Prostate gland (tissue), 2 donors: Measurements from ENCODE around the gene RNF26. TPM values are rescaled to one million over a fixed set of nuclear protein-coding genes. Genes with fewer than 3 reads are reported as not detected.

ENCODE experiments used
- DNase-seq: peaks from one replicate; pipeline ENCODE4 v3.0.0-alpha.2; 2019; ENCODE audit warnings: low spot score
- H3K27ac ChIP-seq, 2 donors: fragments of 200-600 bp; sonication (generic); 2 replicates each; pipeline ENCODE4 v1.5.1; 2017 to 2019
- H3K27me3 ChIP-seq: fragments of 200-600 bp; sonication (generic); replicated peaks from 2 replicates; pipeline ENCODE4 v1.5.1; 2019; ENCODE audit not compliant: insufficient read depth
- H3K36me3 ChIP-seq, 2 donors: fragments of 200-600 bp; sonication (generic); 1 replicate in 1 of 2; 2 replicates in 1 of 2; pipeline versions ENCODE4 v1.5.1 to v1.8.1; 2017 to 2019
- H3K4me1 ChIP-seq: fragments of 200-600 bp; sonication (generic); replicated peaks from 2 replicates; pipeline ENCODE4 v1.5.1; 2019
- H3K4me3 ChIP-seq, 2 donors: fragments of 200-600 bp; sonication (generic); 2 replicates each; pipeline ENCODE4 v1.5.1; 2017 to 2019
- H3K9me3 ChIP-seq: fragments of 200-600 bp; sonication (generic); 2 replicates; pipeline ENCODE4 v1.5.1; 2017
- POLR2A ChIP-seq: fragments of 450-650 bp; IDR thresholded peaks from one replicate; pipeline ENCODE4 v1.6.1; 2016; ENCODE audit warnings: antibody characterized with exemption, mild to moderate bottlenecking
- POLR2AphosphoS5 ChIP-seq: sonication (generic); formaldehyde crosslinking; IDR thresholded peaks from one replicate; pipeline ENCODE4 v1.6.1; 2017; ENCODE audit warnings: antibody characterized with exemption
- WGBS: methylation state at CpG from one replicate; pipeline ENCODE4 v1.1.5; 2018; 5-methylcytosine and 5-hydroxymethylcytosine counted together
- intact Hi-C: fragments of 100-400 bp; cut with DNase I; formaldehyde crosslinking; loops from one replicate; pipeline ENCODE4 v1.14.2; 2022
- total RNA-seq, 2 donors: library from RNA; depleted of rRNA; stranded (reverse); fragments of >200 nt; gene quantifications; one replicate each; pipeline ENCODE4 v1.1.0, GENCODE V29; 2016
- TF ChIP-seq, protein P1 (sequence below), 4 experiments: fragments of 200-600 bp in 2 of 4; fragments of 450-650 bp in 2 of 4; sonication (generic) in 2 of 4; IDR thresholded peaks; 1 replicate in 3 of 4; 2 replicates in 1 of 4; pipeline ENCODE4 v1.5.1; 2016 to 2019; ENCODE audit warnings: antibody characterized with exemption in 4 of 4, mild to moderate bottlenecking in 2 of 4, moderate library complexity in 2 of 4

The RNF26 gene
- total RNA-seq, 2 donors from 2014 or later = 17.6 to 34.2 TPM

DNA sequence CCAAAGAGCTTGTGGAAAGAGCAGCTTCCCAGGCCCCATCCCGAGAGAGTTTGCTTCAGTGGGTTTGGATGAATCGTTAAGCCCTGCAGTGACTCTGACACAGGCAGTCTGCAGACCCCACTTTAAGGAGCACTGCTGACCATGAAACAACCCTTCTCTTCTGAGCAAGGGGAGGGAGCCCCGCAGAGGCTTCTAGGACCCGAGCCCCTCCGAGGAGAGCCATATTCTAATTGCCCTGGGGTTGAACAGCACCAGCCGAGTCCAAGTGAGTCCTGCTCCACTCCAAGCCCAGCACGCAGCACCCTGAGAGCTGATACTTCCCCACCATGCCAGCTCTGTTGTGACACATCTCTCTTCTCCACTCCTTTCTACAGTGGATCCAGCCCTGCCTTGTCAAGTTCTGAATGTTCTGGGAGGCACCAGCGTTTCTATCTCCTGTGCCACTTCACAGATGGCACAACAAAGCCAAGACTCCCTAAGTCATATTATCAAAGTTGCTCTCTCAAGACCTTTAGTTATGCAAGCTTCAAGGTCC is 36.8 kb downstream of the RNF26 start:
- peaks cover 8% of the 10 kb centered on the region for H3K4me1 ChIP-seq
- no peak for DNase-seq
- no peaks in the 10 kb centered on the region for H3K27me3 ChIP-seq
- no peak overlapping the region for H3K4me3 ChIP-seq
- H3K36me3 ChIP-seq = no peaks in the 10 kb centered on the region
- intact Hi-C loops = loop anchor here (10.0 kb wide), 1 partner anchor 364 kb away; no protein-coding TSS in a partner anchor
- peak overlapping the region in 1 of 2 donors; percentile 7 for H3K27ac ChIP-seq
- 69% methylated on average over 8 of the region's 8 CpGs for WGBS
- TF ChIP-seq, protein P1, sequence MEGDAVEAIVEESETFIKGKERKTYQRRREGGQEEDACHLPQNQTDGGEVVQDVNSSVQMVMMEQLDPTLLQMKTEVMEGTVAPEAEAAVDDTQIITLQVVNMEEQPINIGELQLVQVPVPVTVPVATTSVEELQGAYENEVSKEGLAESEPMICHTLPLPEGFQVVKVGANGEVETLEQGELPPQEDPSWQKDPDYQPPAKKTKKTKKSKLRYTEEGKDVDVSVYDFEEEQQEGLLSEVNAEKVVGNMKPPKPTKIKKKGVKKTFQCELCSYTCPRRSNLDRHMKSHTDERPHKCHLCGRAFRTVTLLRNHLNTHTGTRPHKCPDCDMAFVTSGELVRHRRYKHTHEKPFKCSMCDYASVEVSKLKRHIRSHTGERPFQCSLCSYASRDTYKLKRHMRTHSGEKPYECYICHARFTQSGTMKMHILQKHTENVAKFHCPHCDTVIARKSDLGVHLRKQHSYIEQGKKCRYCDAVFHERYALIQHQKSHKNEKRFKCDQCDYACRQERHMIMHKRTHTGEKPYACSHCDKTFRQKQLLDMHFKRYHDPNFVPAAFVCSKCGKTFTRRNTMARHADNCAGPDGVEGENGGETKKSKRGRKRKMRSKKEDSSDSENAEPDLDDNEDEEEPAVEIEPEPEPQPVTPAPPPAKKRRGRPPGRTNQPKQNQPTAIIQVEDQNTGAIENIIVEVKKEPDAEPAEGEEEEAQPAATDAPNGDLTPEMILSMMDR (IDR thresholded peaks at IDR 0.05) = no peak
- TF ChIP-seq POLR2A = no peak
- TF ChIP-seq POLR2AphosphoS5 = no peak
- H3K9me3 ChIP-seq = no peaks in the 10 kb centered on the region

DNA sequence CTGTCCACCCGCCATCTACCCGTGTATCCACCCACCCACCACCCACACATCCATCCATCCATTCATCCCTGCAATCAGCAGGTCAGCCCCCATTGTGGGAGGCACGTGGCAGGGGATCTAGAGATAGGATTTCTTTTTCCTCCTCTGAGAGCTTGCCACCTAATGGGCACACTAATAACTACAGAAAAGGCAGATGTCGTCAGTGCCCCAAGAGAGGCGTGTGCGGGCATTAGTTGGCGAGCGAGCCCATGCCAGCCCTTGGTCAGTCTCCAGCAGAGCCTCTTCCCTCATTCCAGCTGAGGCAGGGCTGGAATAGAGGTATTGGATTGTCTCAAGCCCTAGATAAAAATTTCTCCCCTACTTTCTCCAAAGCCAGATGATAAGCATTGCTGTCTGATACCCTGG is 37.5 kb downstream of the RNF26 start:
- H3K4me3 ChIP-seq = no peak overlapping the region
- peak overlapping the region in 1 of 2 donors; percentile 7 for H3K27ac ChIP-seq
- TF ChIP-seq, protein P1 (IDR thresholded peaks at IDR 0.05) = peak in 2 of 4 experiments; percentile 43 to 49
- TF ChIP-seq POLR2AphosphoS5 (no peak), POLR2A (no peak)
- DNase-seq = no peak
- 48% methylated on average over 8 of the region's 8 CpGs for WGBS
- intact Hi-C loops = loop anchor here (10.0 kb wide), 1 partner anchor 363 kb away; no protein-coding TSS in a partner anchor
- H3K9me3 ChIP-seq = no peaks in the 10 kb centered on the region
- H3K36me3 ChIP-seq = no peaks in the 10 kb centered on the region
- H3K4me1 ChIP-seq = peaks cover 12% of the 10 kb centered on the region
- H3K27me3 ChIP-seq = no peaks in the 10 kb centered on the region

DNA sequence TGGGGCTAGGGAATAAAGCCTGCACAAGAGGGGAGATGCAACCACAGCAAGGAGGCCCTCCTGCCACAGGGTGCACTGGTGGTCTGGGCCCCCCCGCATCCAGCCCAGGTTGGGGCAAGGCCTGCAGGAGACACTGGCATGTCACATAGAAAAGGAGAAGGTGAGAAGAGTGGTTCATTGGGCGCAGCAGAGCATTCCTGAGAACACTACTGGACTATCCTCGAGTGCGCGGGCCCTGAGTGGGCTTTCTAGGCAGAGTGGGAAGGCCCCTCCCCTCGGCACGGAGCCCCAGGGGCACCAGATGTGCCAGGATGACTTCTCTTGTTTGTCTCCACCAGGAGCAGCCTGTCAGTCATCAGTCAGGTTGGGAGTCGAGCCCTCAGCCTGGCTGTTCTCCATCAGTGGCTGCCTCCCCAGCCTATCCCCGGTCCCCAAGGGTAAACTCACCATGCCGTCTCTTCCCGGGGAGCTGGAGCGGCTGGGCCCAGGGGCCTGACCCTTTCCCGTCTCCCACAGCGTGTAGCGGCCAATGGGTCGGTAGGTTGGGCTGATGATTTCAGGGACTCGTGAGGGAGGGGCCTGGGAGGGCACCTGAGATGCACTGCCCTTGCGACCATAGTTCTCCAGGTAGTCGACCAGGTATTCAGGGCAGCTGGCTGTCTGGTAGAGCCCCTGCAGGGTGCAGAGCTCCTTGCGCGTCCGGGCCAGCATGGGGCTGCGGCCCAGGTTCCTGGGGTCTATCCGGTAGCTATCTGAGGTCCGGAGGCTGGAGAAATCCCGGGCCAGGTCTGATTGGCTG is 38.1 kb downstream of the RNF26 start:
- DNase-seq = no peak
- intact Hi-C loops = loop anchor here (10.0 kb wide), 1 partner anchor 362 kb away; no protein-coding TSS in a partner anchor

DNA sequence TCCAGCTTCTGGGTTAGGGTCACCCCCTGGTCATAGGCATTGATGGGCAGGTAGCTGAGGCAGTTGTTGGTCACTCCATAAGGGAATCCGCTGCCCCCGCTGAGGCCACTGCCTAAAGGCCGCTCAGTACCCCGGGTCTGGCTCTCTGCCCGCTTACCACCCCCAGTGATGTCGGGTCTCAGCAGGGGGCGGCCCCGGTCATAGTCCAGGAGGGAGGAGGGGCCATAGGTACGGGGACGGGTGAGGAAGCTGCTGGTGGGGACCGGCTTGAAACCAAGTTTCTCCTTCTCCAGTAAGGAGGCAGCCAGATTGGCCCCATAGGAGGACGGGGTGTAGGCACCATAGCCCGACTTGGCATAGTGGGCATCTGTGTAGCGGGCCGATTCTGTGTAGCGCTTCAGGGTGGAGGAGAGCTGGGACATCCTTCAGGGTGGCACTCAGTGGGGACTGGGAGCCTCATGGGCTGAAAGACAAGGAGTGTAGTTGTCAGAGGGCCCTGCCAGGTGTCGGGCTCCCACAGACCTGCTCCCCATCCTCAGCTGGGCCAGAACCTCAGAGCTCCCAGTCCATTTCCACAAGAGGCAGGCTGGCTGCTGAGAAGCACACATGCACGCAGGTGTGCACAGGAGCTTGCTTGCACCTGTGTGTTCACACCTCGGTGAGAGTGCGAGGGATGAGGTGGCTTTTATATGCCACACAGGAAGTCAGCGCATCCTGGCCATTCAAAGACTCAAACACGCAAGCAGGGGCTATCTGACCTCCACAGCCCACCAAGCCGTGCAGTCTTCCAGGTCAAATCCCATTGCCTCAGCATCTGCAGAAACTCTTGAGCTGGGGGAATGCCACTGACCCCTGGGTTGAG is 39.0 kb downstream of the RNF26 start:
- Histone ChIP-seq H3K36me3 (no peaks in the 10 kb centered on the region), H3K9me3 (no peaks in the 10 kb centered on the region), H3K4me3 (no peak overlapping the region), H3K27ac (no peak overlapping the region), H3K4me1 (peaks cover 12% of the 10 kb centered on the region), H3K27me3 (no peaks in the 10 kb centered on the region)
- no peak for TF ChIP-seq POLR2AphosphoS5
- no peak for TF ChIP-seq POLR2A
- TF ChIP-seq, protein P1 (IDR thresholded peaks at IDR 0.05) = no peak
- no peak for DNase-seq
- 82% methylated on average over 23 of the region's 23 CpGs for WGBS
- intact Hi-C loops = loop anchor here (10.0 kb wide), 1 partner anchor 362 kb away; no protein-coding TSS in a partner anchor

More for the DNA sequence above, 38.1 kb downstream of the RNF26 start:
- Histone ChIP-seq H3K9me3 (no peaks in the 10 kb centered on the region), H3K27me3 (no peaks in the 10 kb centered on the region), H3K4me3 (no peak overlapping the region), H3K27ac (no peak overlapping the region), H3K36me3 (no peaks in the 10 kb centered on the region), H3K4me1 (peaks cover 12% of the 10 kb centered on the region)
- WGBS = 92% methylated on average over 26 of the region's 26 CpGs
- TF ChIP-seq, protein P1 (IDR thresholded peaks at IDR 0.05) = no peak
- TF ChIP-seq POLR2AphosphoS5 (no peak), POLR2A (no peak)
